Epithelial cell of esophagus (primary cell): ENCODE results near the gene DHRSX.
A peak's percentile ranks its signal among the peaks of the same experiment; 100 is the strongest.
"Not testable (repeated sequence)": the region's sequence is repeated elsewhere in the genome, so short reads cannot be mapped to it uniquely, and the experiment has no call there.

Experiments used
- DNase-seq: peaks from one replicate; pipeline ENCODE4 v3.0.0; 2010; ENCODE audit warnings: low read depth
- H3K4me3 ChIP-seq: 2 replicates; pipeline ENCODE4 v1.5.1; 2011; ENCODE audit warnings: mild to moderate bottlenecking, low read length, control low read depth
- TF ChIP-seq, protein P1 (sequence below): IDR thresholded peaks from 2 replicates; pipeline ENCODE4 v1.5.1; 2011; ENCODE audit warnings: low read depth, mild to moderate bottlenecking, low read length, control low read depth, inconsistent platforms; ENCODE audit not compliant: insufficient read depth; ENCODE audit errors: missing control alignments

The DHRSX gene

DNA sequence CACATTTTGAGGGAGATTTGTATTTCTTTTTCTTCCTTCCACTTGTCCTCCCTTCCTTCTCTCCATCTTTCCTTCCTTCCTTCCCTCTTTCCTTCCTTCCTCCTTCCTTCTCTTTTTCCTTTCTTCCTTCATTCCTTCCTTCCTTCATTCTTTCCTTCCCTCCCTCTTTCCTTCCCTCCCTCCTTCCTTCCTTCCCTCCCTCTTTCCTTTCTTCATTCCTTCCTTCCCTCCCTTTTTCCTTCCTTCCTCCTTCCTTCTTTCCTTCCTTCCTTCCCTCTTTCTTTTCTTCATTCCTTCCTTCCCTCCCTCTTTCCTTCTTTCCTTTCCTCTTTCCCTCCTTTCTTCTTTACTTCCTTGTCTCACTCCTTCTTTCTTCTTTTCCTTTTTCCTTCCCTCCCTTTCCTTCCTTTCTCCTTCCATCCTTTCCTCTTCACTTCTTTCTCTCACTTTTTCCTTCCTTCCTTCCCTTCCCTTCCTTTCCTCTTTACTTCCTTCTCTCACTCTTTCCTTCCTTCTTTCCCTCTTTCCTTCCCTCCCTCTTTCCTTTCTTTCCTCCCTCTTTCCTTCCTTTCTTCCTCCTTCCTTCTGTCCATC is 74.4 kb downstream of the DHRSX start:
- no peak for DNase-seq
- no peak overlapping the region for H3K4me3 ChIP-seq
- TF ChIP-seq, protein P1, sequence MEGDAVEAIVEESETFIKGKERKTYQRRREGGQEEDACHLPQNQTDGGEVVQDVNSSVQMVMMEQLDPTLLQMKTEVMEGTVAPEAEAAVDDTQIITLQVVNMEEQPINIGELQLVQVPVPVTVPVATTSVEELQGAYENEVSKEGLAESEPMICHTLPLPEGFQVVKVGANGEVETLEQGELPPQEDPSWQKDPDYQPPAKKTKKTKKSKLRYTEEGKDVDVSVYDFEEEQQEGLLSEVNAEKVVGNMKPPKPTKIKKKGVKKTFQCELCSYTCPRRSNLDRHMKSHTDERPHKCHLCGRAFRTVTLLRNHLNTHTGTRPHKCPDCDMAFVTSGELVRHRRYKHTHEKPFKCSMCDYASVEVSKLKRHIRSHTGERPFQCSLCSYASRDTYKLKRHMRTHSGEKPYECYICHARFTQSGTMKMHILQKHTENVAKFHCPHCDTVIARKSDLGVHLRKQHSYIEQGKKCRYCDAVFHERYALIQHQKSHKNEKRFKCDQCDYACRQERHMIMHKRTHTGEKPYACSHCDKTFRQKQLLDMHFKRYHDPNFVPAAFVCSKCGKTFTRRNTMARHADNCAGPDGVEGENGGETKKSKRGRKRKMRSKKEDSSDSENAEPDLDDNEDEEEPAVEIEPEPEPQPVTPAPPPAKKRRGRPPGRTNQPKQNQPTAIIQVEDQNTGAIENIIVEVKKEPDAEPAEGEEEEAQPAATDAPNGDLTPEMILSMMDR: no peak

DNA sequence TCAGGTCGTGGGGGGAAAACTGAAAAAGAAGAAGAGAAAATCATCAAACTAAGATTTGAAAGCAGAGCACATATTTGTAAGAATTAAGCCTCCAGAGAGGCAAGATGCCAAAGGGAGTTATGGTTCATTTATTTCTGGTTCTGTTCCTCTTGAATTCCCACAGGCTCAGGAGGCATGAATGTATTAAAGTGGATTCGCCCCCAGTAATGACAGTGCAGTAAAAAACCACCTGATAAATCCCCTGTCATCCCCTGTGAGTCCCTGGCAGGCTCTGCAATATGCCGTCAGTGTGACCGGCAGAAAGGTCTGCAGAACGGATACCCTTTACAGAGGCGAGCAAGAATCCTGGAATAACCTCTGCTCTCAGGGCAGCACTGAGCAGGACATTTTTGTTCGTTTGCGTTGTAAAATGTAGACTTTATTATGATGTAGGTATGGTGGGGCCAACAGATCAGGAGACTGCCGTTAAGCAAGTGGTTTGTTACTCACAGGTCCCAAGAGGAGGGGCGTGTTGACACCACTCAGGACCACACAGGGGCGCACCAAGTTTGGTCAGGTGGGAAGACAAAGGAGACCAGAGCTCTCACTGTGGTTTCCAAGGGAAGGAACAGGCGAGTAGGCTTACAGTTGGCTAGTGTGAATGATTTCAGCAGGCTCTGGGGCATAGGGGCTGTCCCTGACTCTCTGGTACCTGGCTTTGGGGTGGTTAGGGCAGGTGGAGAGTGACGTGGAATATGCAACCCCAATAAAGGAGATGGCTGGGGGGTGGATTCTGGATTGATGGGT is 75.3 kb downstream of the DHRSX start:
- no peak for DNase-seq
- no peak overlapping the region for H3K4me3 ChIP-seq
- TF ChIP-seq, protein P1: no peak

DNA sequence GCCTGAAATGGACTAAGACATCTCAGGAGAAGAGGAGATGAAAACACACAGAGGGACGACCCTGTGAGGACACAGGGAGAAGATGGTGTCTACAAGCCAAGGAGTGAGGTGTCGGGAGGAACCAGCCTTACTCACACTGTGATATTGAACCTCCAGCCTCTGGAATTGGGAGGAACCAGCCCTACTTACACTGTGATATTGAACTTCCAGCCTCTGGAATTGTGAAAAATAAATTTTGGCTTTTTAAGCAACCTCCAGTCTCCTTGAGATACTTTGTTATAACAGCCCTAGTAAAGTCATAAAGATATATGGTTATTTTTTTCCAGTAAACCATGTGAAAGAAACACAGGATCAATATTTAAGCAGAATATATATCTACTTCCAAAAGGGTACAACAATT is 76.5 kb downstream of the DHRSX start:
- H3K4me3 ChIP-seq: no peak overlapping the region
- TF ChIP-seq, protein P1: no peak
- no peak for DNase-seq

- no peak for DNase-seq
- no peak overlapping the region for H3K4me3 ChIP-seq
- TF ChIP-seq, protein P1: no peak
These were observed 76.9 kb downstream of the DHRSX start for GRCh38 chrX:2423899-2424298.

DNA sequence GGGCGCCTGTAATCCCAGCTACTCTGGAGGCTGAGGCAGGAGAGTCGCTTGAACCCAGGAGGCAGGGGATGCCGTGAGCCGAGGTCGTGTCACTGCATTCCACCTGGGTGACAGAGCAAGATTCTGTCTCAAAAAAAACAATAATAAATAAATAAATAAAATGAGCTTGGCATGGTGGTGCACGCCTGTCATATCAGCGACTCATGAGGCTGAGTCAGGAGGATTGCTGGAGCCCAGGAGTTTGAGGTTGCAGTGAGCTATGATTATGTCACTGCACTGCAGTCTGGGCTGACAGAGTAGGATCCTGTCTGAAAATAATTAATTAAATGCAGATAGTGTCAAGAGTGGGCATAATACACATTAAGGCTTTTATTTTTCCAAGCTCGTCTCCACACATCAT is 77.5 kb downstream of the DHRSX start:
- no peak overlapping the region for H3K4me3 ChIP-seq
- DNase-seq: peak; percentile 78
- TF ChIP-seq, protein P1: no peak

- DNase-seq, H3K4me3 ChIP-seq: not testable (repeated sequence)
These were observed 81.4 kb downstream of the DHRSX start for GRCh38 chrX:2419418-2419817.

DNA sequence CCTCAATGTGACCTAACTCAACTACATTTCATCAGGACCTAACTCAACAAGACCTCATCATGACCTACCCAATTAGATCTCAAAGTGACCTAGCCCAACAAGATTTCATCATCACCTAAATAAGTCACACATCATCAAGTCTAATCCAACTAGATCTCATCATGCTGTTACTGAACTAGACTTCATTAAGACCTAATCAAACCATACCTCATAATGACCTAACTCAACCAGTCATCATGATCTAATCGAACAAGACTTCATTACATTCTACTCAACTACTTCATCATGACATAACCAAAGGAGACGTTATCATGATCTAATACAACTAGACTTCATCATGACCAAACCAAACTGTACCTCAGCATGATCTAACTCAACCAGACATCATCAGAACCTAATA is 82.8 kb downstream of the DHRSX start:
- TF ChIP-seq, protein P1: no peak
- DNase-seq: no peak
- H3K4me3 ChIP-seq: no peak overlapping the region
